Skeletal muscle satellite cell (primary cell): ENCODE measurements around the gene LRBA.
"Not testable (repeated sequence)": the region's sequence is repeated elsewhere in the genome, so short reads cannot be mapped to it uniquely, and the experiment has no call there.

Experiments
- H3K27me3 ChIP-seq: 2 replicates; pipeline ENCODE4 v1.7.0; 2013; ENCODE audit warnings: low read length; ENCODE audit not compliant: control insufficient read depth, insufficient read depth
- H3K36me3 ChIP-seq: 2 replicates; pipeline ENCODE4 v1.7.0; 2013; ENCODE audit warnings: mild to moderate bottlenecking, control low read depth, low read length; ENCODE audit not compliant: insufficient read depth
- H3K4me1 ChIP-seq: 2 replicates; pipeline ENCODE4 v1.7.0; 2013; ENCODE audit warnings: low read length; ENCODE audit not compliant: control insufficient read depth, insufficient read depth
- H3K4me2 ChIP-seq: 2 replicates; pipeline ENCODE4 v1.7.0; 2013; ENCODE audit warnings: mild to moderate bottlenecking, low read length
- H3K4me3 ChIP-seq: 2 replicates; pipeline ENCODE4 v1.7.0; 2013; ENCODE audit warnings: low read length
- H3K9ac ChIP-seq: 2 replicates; pipeline ENCODE4 v1.7.0; 2013; ENCODE audit warnings: mild to moderate bottlenecking, low read depth, low read length, moderate library complexity
- H3K9me3 ChIP-seq: replicated peaks from 2 replicates; pipeline ENCODE4 v1.7.0; 2013; ENCODE audit warnings: mild to moderate bottlenecking, control low read depth, low read length

Gene LRBA

GRCh38 chr4:150679765-150680343, 335.2 kb downstream of the LRBA start:
- H3K36me3 ChIP-seq: no peaks in the 10 kb centered on the region
- no peak overlapping the region for H3K4me3 ChIP-seq
- no peaks in the 10 kb centered on the region for H3K9me3 ChIP-seq
- H3K4me1 ChIP-seq: no peaks in the 10 kb centered on the region
- H3K9ac ChIP-seq: no peak overlapping the region
- no peaks in the 10 kb centered on the region for H3K27me3 ChIP-seq
- H3K4me2 ChIP-seq: no peak overlapping the region

GRCh38 chr4:150679018-150679764, 335.9 kb downstream of the LRBA start:
- Histone ChIP-seq H3K4me3 (no peak overlapping the region), H3K27me3 (no peaks in the 10 kb centered on the region), H3K36me3 (no peaks in the 10 kb centered on the region), H3K4me2 (no peak overlapping the region), H3K4me1 (no peaks in the 10 kb centered on the region), H3K9ac (no peak overlapping the region), H3K9me3 (no peaks in the 10 kb centered on the region)

DNA sequence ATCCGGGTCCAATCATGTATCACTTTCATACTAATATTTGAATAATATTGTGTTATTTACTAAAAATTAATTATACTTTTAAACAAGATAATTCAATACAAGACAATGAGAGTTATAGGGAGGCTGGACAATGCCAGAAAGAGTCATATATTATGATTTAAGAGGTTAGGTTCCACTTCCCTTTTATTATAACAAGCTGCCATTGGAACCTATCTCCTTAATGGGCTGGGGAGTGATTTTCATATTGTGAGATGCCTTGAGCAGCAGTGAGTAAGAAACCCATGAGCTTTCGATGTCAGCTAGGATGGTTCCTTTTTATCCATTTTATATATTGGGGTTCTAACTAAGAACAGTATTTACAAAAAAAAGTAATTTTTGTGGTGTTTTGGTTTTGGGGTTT, 341.3 kb downstream of the LRBA start:
- Histone ChIP-seq H3K9ac (no peak overlapping the region), H3K4me3 (no peak overlapping the region), H3K27me3 (no peaks in the 10 kb centered on the region), H3K4me2 (no peak overlapping the region), H3K36me3 (no peaks in the 10 kb centered on the region), H3K4me1 (no peaks in the 10 kb centered on the region), H3K9me3 (no peaks in the 10 kb centered on the region)

- Histone ChIP-seq H3K9ac (no peak overlapping the region), H3K4me2 (no peak overlapping the region)
These were observed 346.3 kb downstream of the LRBA start for GRCh38 chr4:150668824-150669223.

GRCh38 chr4:150664935-150665334, 350.1 kb downstream of the LRBA start:
- Histone ChIP-seq H3K36me3 (no peaks in the 10 kb centered on the region), H3K9ac (no peak overlapping the region), H3K9me3 (no peaks in the 10 kb centered on the region), H3K4me3 (no peak overlapping the region), H3K4me2 (no peak overlapping the region), H3K4me1 (peaks cover 10% of the 10 kb centered on the region), H3K27me3 (no peaks in the 10 kb centered on the region)

More at GRCh38 chr4:150668824-150669223, 346.3 kb downstream of the LRBA start:
- Histone ChIP-seq H3K36me3 (no peaks in the 10 kb centered on the region), H3K4me3 (no peak overlapping the region), H3K4me1 (peaks cover 10% of the 10 kb centered on the region), H3K9me3 (no peaks in the 10 kb centered on the region), H3K27me3 (no peaks in the 10 kb centered on the region)

- no peaks in the 10 kb centered on the region for H3K9me3 ChIP-seq
- no peaks in the 10 kb centered on the region for H3K36me3 ChIP-seq
- H3K9ac ChIP-seq: no peak overlapping the region
- no peaks in the 10 kb centered on the region for H3K27me3 ChIP-seq
- H3K4me2 ChIP-seq: no peak overlapping the region
- H3K4me3 ChIP-seq: no peak overlapping the region
- H3K4me1 ChIP-seq: peaks cover 10% of the 10 kb centered on the region
These were observed 352.4 kb downstream of the LRBA start for GRCh38 chr4:150662686-150663085.

DNA sequence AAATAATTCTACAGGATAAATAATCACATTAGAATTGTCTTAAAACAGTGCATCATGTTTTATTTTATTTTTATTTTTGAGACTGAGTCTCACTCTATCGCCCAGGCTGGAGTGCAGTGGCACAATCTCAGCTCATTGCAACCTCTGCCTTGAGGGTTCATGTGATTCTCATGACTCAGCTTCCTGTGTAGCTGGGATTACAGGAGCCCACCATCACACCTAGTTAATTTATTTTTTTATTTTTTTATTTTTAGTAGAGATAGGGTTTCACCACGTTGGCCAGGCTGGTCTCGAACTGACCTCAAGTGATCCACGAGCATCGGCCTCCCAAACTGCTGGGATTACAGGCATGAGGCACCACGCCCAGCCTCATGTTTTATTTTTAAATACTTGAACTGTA, 353.5 kb downstream of the LRBA start:
- not testable (repeated sequence) for H3K36me3 ChIP-seq, H3K9me3 ChIP-seq, H3K4me3 ChIP-seq, H3K4me1 ChIP-seq, H3K9ac ChIP-seq, H3K4me2 ChIP-seq, H3K27me3 ChIP-seq

DNA sequence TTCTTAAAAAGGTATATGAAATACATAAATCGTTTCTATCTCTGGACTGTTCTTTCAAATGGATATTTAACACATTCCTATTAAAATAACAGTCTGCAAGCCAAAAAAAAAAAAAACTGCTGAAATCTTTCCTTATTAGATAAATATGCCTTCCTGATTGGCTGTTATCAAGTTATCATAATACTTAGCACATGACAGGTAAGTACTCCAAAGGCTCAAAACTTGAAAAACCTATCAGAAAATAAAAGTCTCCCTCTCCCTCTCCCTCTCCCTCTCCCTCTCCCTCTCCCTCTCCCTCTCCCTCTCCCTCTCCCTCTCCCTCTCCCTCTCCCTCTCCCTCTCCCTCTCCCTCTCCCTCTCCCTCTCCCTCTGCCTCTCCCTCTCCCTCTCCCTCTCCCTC, 356.8 kb downstream of the LRBA start:
- H3K4me3 ChIP-seq, H3K27me3 ChIP-seq, H3K9me3 ChIP-seq, H3K4me2 ChIP-seq, H3K9ac ChIP-seq, H3K4me1 ChIP-seq, H3K36me3 ChIP-seq: not testable (repeated sequence)

DNA sequence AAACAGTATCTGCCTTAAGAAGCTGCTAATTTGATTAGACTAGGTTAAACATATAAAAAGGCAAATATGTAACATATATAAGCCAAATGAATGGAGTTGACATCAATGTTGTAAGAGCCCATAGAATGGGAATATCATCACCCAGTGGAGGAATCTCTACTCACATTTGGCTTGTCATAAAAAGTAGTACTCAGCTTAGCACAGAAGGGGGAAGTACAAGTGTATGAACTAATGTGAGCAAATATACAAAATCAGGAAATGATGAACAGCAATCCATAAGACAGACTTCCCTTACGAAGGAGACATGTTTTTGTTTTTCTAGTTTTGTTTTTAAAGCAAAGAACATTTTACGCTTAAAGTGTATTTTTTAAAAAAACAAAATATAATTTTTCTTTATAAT, 358.2 kb downstream of the LRBA start:
- Histone ChIP-seq H3K4me3 (no peak overlapping the region), H3K4me2 (no peak overlapping the region), H3K9ac (no peak overlapping the region), H3K27me3 (no peaks in the 10 kb centered on the region), H3K4me1 (no peaks in the 10 kb centered on the region), H3K36me3 (no peaks in the 10 kb centered on the region), H3K9me3 (no peaks in the 10 kb centered on the region)

- Histone ChIP-seq H3K9me3 (no peaks in the 10 kb centered on the region), H3K4me2 (no peak overlapping the region), H3K4me1 (peaks cover 11% of the 10 kb centered on the region), H3K4me3 (no peak overlapping the region), H3K27me3 (no peaks in the 10 kb centered on the region), H3K9ac (no peak overlapping the region), H3K36me3 (no peaks in the 10 kb centered on the region)
These were observed 364.3 kb downstream of the LRBA start for GRCh38 chr4:150650751-150651150.

DNA sequence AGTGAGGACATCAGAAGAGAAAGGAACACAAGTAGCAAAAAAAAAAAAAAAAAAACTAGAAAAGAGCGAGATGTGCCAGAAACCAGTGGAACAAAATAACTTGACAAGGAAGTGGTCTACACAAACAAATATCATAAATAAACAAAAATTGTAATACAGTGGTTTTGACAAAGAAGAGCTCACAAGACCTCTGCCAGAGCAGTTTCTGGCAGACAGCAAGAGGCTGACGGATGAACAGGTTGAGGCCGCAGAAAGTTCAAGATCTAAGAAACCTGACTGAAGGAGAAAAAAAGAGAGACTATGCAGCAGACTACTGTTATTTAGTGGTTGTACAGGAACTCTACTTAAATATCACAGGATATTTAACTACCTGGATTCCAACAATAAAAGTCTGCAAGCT, 367.0 kb downstream of the LRBA start:
- Histone ChIP-seq H3K9ac (no peak overlapping the region), H3K9me3 (no peaks in the 10 kb centered on the region), H3K4me2 (no peak overlapping the region), H3K4me3 (no peak overlapping the region), H3K36me3 (no peaks in the 10 kb centered on the region), H3K4me1 (peaks cover 11% of the 10 kb centered on the region), H3K27me3 (no peaks in the 10 kb centered on the region)

DNA sequence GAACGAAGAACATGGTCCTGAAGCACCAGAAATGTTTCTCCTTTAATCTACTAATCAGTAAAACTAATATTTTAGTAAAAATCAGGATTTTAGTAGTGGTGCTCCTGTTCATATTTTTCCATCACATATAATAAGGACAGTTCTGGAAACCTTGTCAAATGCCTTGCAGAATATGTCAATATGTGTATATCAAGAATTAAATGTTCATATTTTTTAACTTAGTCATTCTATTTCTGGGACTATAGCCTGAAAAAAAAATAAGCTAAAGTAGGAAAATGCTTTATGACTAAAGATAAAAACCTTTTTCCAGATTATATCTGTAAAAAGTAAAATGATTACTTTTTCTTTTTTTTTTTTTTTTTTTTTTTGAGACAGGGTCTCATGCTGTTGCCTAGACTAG, 368.1 kb downstream of the LRBA start:
- Histone ChIP-seq H3K9me3 (no peaks in the 10 kb centered on the region), H3K9ac (no peak overlapping the region), H3K36me3 (no peaks in the 10 kb centered on the region), H3K4me3 (no peak overlapping the region), H3K27me3 (no peaks in the 10 kb centered on the region), H3K4me2 (no peak overlapping the region), H3K4me1 (peaks cover 11% of the 10 kb centered on the region)
